ENCODE results near the gene PPP6R1. TPM values are rescaled to one million over a fixed set of nuclear protein-coding genes. Genes with fewer than 3 reads are reported as not detected.

PPP6R1 gene
- total and polyA plus RNA-seq, 2 of the 13 experiments (the other 11 are each of a cell fraction or from before 2014, with no cell fraction given): 25.8 to 54.0 TPM

DNA sequence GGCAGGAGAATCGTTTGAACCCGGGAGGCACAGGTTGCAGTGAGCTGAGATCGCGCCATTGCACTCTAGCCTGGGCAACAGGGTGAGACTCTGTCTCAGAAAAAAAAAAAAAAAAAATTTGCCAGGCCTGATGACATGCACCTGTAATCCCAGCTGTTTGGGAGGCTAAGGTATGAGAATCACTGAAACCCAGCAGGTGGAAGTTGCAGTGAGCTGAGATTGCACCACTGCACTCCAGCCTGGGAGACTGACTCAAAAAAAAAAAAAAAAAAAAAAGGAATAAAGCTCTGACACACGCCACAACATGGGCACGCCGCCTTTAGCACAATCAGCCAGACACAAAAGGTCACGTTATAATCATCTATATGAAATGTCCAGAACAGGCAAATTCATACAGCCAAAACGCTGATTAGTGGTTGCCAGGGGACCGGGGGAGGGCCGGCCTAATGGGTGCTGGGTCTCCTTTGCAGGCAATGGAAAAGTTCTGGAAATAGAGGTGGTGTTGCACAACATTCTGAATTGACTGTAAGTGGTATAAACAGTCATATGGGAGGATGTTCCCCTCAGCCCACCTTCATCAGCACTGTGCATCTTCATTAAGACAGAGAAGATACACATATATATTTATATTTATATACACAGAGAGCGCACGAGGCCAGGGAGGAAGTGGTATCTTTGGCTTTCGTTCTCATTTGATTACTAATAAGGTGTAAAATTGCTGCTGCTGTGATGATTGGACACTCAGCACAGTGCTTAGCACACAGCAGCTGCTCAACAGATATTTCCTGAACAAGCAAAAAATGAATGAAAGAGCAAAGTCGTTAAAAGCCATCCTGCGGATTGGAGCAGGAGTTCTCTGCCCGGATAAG lies 17.3 kb upstream of the PPP6R1 start:
- POLR2A ChIA-PET: interaction anchor here (1.0 to 1.9 kb wide), 2 partner anchors 17 to 132 kb away, joined by 4 to 5 read pairs; partner anchors contain the start of genes PPP6R1 and UBE2S
- no peak for FAIRE-seq
- 94% methylated on average over 17 of the region's 17 CpGs for WGBS (ENCODE audit: low lambda C conversion rate)
- no peak overlapping the region for H3K4me2 ChIP-seq (ENCODE audit: low read depth, low read length)
- H2AFZ ChIP-seq (ENCODE audit: low read length): no peak overlapping the region
- no peak overlapping the region for H3K9ac ChIP-seq (ENCODE audit: insufficient read depth, low read depth, low read length)
- H3K9me3 ChIP-seq (ENCODE audit: low read length): no peaks in the 10 kb centered on the region
- no peak for ATAC-seq
- TF ChIP-seq, protein P1, sequence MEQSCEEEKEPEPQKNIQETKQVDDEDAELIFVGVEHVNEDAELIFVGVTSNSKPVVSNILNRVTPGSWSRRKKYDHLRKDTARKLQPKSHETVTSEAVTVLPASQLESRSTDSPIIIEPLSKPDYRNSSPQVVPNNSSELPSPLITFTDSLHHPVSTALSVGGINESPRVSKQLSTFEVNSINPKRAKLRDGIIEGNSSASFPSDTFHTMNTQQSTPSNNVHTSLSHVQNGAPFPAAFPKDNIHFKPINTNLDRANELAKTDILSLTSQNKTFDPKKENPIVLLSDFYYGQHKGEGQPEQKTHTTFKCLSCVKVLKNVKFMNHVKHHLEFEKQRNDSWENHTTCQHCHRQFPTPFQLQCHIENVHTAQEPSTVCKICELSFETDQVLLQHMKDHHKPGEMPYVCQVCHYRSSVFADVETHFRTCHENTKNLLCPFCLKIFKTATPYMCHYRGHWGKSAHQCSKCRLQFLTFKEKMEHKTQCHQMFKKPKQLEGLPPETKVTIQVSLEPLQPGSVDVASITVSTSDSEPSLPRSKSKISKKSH (CRISPR knock-in tag; IDR thresholded peaks at IDR 0.05; ENCODE audit: borderline replicate concordance): no peak
- TF ChIP-seq, protein P2, sequence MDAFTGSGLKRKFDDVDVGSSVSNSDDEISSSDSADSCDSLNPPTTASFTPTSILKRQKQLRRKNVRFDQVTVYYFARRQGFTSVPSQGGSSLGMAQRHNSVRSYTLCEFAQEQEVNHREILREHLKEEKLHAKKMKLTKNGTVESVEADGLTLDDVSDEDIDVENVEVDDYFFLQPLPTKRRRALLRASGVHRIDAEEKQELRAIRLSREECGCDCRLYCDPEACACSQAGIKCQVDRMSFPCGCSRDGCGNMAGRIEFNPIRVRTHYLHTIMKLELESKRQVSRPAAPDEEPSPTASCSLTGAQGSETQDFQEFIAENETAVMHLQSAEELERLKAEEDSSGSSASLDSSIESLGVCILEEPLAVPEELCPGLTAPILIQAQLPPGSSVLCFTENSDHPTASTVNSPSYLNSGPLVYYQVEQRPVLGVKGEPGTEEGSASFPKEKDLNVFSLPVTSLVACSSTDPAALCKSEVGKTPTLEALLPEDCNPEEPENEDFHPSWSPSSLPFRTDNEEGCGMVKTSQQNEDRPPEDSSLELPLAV (CRISPR knock-in tag; conservative IDR thresholded peaks at IDR 0.05; ENCODE audit: low read depth): no peak
- no peak overlapping the region for H3K27ac ChIP-seq (ENCODE audit: extremely low read length, insufficient read depth, low read length)
- H4K20me1 ChIP-seq (ENCODE audit: insufficient read depth, low read length): no peaks in the 10 kb centered on the region
- H3K27me3 ChIP-seq (ENCODE audit: control insufficient read depth in 1 of 2, insufficient read depth in 2 of 2, low read length in 2 of 2): no peaks in the 10 kb centered on the region; a peak in 1 of 5 replicates
- CTCF ChIA-PET (ENCODE audit: low intra/inter-chr PET ratio, low total read pairs): no interaction called here
- H3K36me3 ChIP-seq (replicated peaks in 1 of 2; ENCODE audit: control insufficient read depth in 1 of 2, insufficient read depth in 2 of 2, low read length in 2 of 2): peaks cover 10 to 36% of the 10 kb centered on the region in 2 experiments; a peak in 4 of 5 replicates
- H3K79me2 ChIP-seq (ENCODE audit: insufficient read depth, low read length): peaks cover 6% of the 10 kb centered on the region
- in situ Hi-C loops (cut with HindIII; ENCODE audit: extremely low pct_ligation_motif_present, low pct_unique_long_range_greater_than_20kb): no loop called here
- BruUV-seq (replicated peaks): no TSS peak
- DNase-seq (ENCODE audit: low spot score): no peak
- peaks cover 16% of the 10 kb centered on the region for H3K4me1 ChIP-seq (ENCODE audit: insufficient read depth, low read length)
- intact Hi-C loops (cut with micrococcal nuclease; ENCODE audit: unreplicated experiment): no loop called here
- H3K4me3 ChIP-seq (replicated peaks in 1 of 3; ENCODE audit: insufficient read depth in 1 of 3, low read depth in 2 of 3, low read length in 3 of 3): no peak overlapping the region
